MCF 10A (cell line): ENCODE measurements around the gene CASTOR2. TPM values are rescaled to one million over a fixed set of nuclear protein-coding genes. Genes with fewer than 3 reads are reported as not detected.

ENCODE experiments used
- BruUV-seq: library from RNA; stranded (reverse); fragments of 400-500 nt; replicated peaks from 2 replicates; lab custom pipeline; 2021; lab: Mats Ljungman, UMichigan
- CTCF ChIA-PET: fragments of 300-600 bp; sonication (Branson Sonifier 250); formaldehyde crosslinking; extraction: SDS; loops from one replicate; lab custom pipeline; 2021; ENCODE audit warnings: antibody characterized with exemption, inconsistent platforms; lab: Yijun Ruan, JAX
- POLR2A ChIA-PET: fragments of 300-600, 350-650 bp; sonication (Branson Sonifier 250); formaldehyde crosslinking; extraction: SDS; loops from one replicate; lab custom pipeline; 2020; ENCODE audit warnings: antibody characterized with exemption, inconsistent platforms; lab: Yijun Ruan, JAX
- DNase-seq: peaks from one replicate; pipeline ENCODE4 v3.0.0-alpha.2; 2018; ENCODE audit not compliant: unreplicated experiment
- H3K27ac Mint-ChIP-seq: one replicate; pipeline ENCODE4 v1.8.0; 2022; ENCODE audit warnings: mild to moderate bottlenecking, low read depth, mixed read lengths; ENCODE audit not compliant: unreplicated experiment
- H3K27me3 Mint-ChIP-seq: one replicate; pipeline ENCODE4 v1.8.0; 2022; ENCODE audit warnings: mixed read lengths; ENCODE audit not compliant: insufficient read depth, unreplicated experiment
- H3K36me3 Mint-ChIP-seq: one replicate; pipeline ENCODE4 v1.8.0; 2022; ENCODE audit warnings: mild to moderate bottlenecking, moderate library complexity, mixed read lengths; ENCODE audit not compliant: insufficient read depth, unreplicated experiment
- H3K4me1 Mint-ChIP-seq: one replicate; pipeline ENCODE4 v1.8.0; 2022; ENCODE audit warnings: mixed read lengths; ENCODE audit not compliant: insufficient read depth, unreplicated experiment
- H3K4me3 Mint-ChIP-seq: one replicate; pipeline ENCODE4 v1.8.0; 2022; ENCODE audit warnings: mild to moderate bottlenecking, moderate library complexity, mixed read lengths; ENCODE audit not compliant: unreplicated experiment
- H3K9me3 Mint-ChIP-seq: one replicate; pipeline ENCODE4 v1.8.0; 2022; ENCODE audit warnings: mixed read lengths; ENCODE audit not compliant: unreplicated experiment
- CTCF ChIP-seq: fragments of 200-600 bp; IDR thresholded peaks from one replicate; pipeline ENCODE4 v1.8.0; 2022; ENCODE audit warnings: antibody characterized with exemption, mild to moderate bottlenecking; ENCODE audit not compliant: unreplicated experiment
- intact Hi-C: fragments of 100-400 bp; cut with micrococcal nuclease; formaldehyde crosslinking; loops from 2 replicates; pipeline ENCODE4 v1.14.1; 2022
- total RNA-seq: library from RNA; stranded (reverse); gene quantifications from 2 replicates; pipeline ENCODE4 v1.2.3, GENCODE V29; 2022

The CASTOR2 gene
- total RNA-seq, 1 experiment from 2014 or later, result 2.2 TPM

GRCh38 chr7:75024922-75025321 lies 60.4 kb downstream of the CASTOR2 start:
- no TSS peak for BruUV-seq
- Mint-ChIP-seq H3K27me3 (no peaks in the 10 kb centered on the region), H3K4me3 (no peak overlapping the region), H3K36me3 (peaks cover 12% of the 10 kb centered on the region), H3K9me3 (no peaks in the 10 kb centered on the region), H3K27ac (no peak overlapping the region), H3K4me1 (no peaks in the 10 kb centered on the region)
- no peak for DNase-seq
- intact Hi-C loops, result no loop called here
- no peak for TF ChIP-seq CTCF
- POLR2A ChIA-PET, result no interaction called here
- CTCF ChIA-PET, result no interaction called here

GRCh38 chr7:75028299-75028698 lies 63.8 kb downstream of the CASTOR2 start:
- intact Hi-C loops, result no loop called here
- POLR2A ChIA-PET, result interaction anchor here (0.9 kb wide), 1 partner anchor 14 kb away, joined by 3 read pairs; no protein-coding TSS in a partner anchor
- no peak for DNase-seq
- CTCF ChIA-PET, result interaction anchor here (0.6 kb wide), 1 partner anchor 18 kb away, joined by 3 read pairs; no protein-coding TSS in a partner anchor
- Mint-ChIP-seq H3K9me3 (no peaks in the 10 kb centered on the region), H3K4me1 (no peaks in the 10 kb centered on the region), H3K4me3 (no peak overlapping the region), H3K27me3 (no peaks in the 10 kb centered on the region), H3K27ac (no peak overlapping the region), H3K36me3 (peaks cover 6% of the 10 kb centered on the region)
- BruUV-seq, result no TSS peak
- TF ChIP-seq CTCF, result no peak

- ChIA-PET POLR2A (interaction anchor here (1.3 kb wide), 1 partner anchor 12 kb away, joined by 5 read pairs; no protein-coding TSS in a partner anchor), CTCF (no interaction called here)
- no TSS peak for BruUV-seq
- Mint-ChIP-seq H3K4me3 (no peak overlapping the region), H3K27me3 (no peaks in the 10 kb centered on the region), H3K27ac (no peak overlapping the region), H3K4me1 (no peaks in the 10 kb centered on the region), H3K9me3 (no peaks in the 10 kb centered on the region), H3K36me3 (no peaks in the 10 kb centered on the region)
- DNase-seq, result no peak
- no peak for TF ChIP-seq CTCF
- intact Hi-C loops, result no loop called here
These were observed 68.6 kb downstream of the CASTOR2 start for GRCh38 chr7:75033064-75033463.

GRCh38 chr7:75033826-75034225 lies 69.3 kb downstream of the CASTOR2 start:
- ChIA-PET CTCF (interaction anchor here (0.7 kb wide), 1 partner anchor 1054 kb away, joined by 4 read pairs; no protein-coding TSS in a partner anchor), POLR2A (interaction anchor here (0.6 to 1.3 kb wide), 2 partner anchors 11 to 19 kb away, joined by 3 to 5 read pairs; no protein-coding TSS in a partner anchor)
- BruUV-seq, result no TSS peak
- Mint-ChIP-seq H3K4me3 (no peak overlapping the region), H3K4me1 (peaks cover 1% of the 10 kb centered on the region), H3K9me3 (no peaks in the 10 kb centered on the region), H3K27me3 (no peaks in the 10 kb centered on the region), H3K27ac (no peak overlapping the region), H3K36me3 (no peaks in the 10 kb centered on the region)
- no peak for DNase-seq
- intact Hi-C loops, result no loop called here
- TF ChIP-seq CTCF, result no peak
